Smooth muscle cell (in vitro differentiated cells): ENCODE data around the gene NME5. TPM values are rescaled to one million over a fixed set of nuclear protein-coding genes. Genes with fewer than 3 reads are reported as not detected.

Source experiments
- DNase-seq: peaks from one replicate; lab custom pipeline; 2025; ENCODE audit not compliant: unreplicated experiment; lab: John Stamatoyannopoulos, UW
- H2AFZ ChIP-seq: fragments of 200-600 bp; sonication (generic); 2 replicates; pipeline ENCODE4 v1.6.0; 2016; ENCODE audit warnings: antibody characterized with exemption, low read depth, mild to moderate bottlenecking
- H3F3A ChIP-seq: fragments of 200-600 bp; sonication (generic); 2 replicates; pipeline ENCODE4 v1.6.0; 2017; ENCODE audit warnings: antibody characterized with exemption, low read depth
- H3K27ac ChIP-seq: fragments of 200-600 bp; sonication (generic); 2 replicates; pipeline ENCODE4 v1.5.1; 2016; ENCODE audit warnings: low read depth, mild to moderate bottlenecking
- H3K27me3 ChIP-seq: fragments of 200-600 bp; sonication (generic); 2 replicates; pipeline ENCODE4 v1.6.1; 2016; ENCODE audit warnings: low read depth, mild to moderate bottlenecking
- H3K36me3 ChIP-seq: fragments of 200-600 bp; sonication (generic); 2 replicates; pipeline ENCODE4 v1.5.1; 2016; ENCODE audit warnings: low read depth
- H3K4me1 ChIP-seq: fragments of 200-600 bp; sonication (generic); 2 replicates; pipeline ENCODE4 v1.5.1; 2016; ENCODE audit warnings: low read depth
- H3K4me2 ChIP-seq: fragments of 200-600 bp; sonication (generic); 2 replicates; pipeline ENCODE4 v1.6.0; 2016; ENCODE audit warnings: mild to moderate bottlenecking
- H3K4me3 ChIP-seq: fragments of 200-600 bp; sonication (generic); 2 replicates; pipeline ENCODE4 v1.5.1; 2016; ENCODE audit warnings: mild to moderate bottlenecking
- H3K79me2 ChIP-seq: fragments of 200-600 bp; sonication (generic); 2 replicates; pipeline ENCODE4 v1.6.0; 2016; ENCODE audit warnings: low read depth, mild to moderate bottlenecking
- H3K9ac ChIP-seq: fragments of 200-600 bp; sonication (generic); 2 replicates; pipeline ENCODE4 v1.6.0; 2016; ENCODE audit warnings: low read depth
- H3K9me3 ChIP-seq: fragments of 200-600 bp; sonication (generic); replicated peaks from 2 replicates; pipeline ENCODE4 v1.5.1; 2016; ENCODE audit warnings: low read depth
- H4K20me1 ChIP-seq: fragments of 200-600 bp; sonication (generic); 2 replicates; pipeline ENCODE4 v1.6.0; 2016; ENCODE audit warnings: low read depth
- WGBS: methylation state at CpG from one replicate; pipeline ENCODE4 v1.1.7; 2016; ENCODE audit warnings: low lambda C conversion rate; 5-methylcytosine and 5-hydroxymethylcytosine counted together
- polyA plus RNA-seq: library from polyadenylated mRNA; unstranded; fragments of >200 nt; fragmentation: Nextera tagmentation; extraction: Ambion mirVana; gene quantifications from 2 replicates; pipeline ENCODE4 v1.2.1, GENCODE V29; 2016
- total RNA-seq: library from RNA; depleted of rRNA; stranded (reverse); fragments of >200 nt; gene quantifications from 2 replicates; pipeline ENCODE4 v1.2.3, GENCODE V29; 2014
- TF ChIP-seq, protein P1 (sequence below): fragments of 200-600 bp; sonication (generic); IDR thresholded peaks from 2 replicates; pipeline ENCODE4 v1.5.1; 2017; ENCODE audit warnings: borderline replicate concordance, mild to moderate bottlenecking, antibody characterized with exemption; ENCODE audit not compliant: insufficient read depth, poor library complexity, severe bottlenecking

Gene NME5
- total and polyA plus RNA-seq, 2 experiments from 2014 or later, result 1.2 to 2.7 TPM

DNA sequence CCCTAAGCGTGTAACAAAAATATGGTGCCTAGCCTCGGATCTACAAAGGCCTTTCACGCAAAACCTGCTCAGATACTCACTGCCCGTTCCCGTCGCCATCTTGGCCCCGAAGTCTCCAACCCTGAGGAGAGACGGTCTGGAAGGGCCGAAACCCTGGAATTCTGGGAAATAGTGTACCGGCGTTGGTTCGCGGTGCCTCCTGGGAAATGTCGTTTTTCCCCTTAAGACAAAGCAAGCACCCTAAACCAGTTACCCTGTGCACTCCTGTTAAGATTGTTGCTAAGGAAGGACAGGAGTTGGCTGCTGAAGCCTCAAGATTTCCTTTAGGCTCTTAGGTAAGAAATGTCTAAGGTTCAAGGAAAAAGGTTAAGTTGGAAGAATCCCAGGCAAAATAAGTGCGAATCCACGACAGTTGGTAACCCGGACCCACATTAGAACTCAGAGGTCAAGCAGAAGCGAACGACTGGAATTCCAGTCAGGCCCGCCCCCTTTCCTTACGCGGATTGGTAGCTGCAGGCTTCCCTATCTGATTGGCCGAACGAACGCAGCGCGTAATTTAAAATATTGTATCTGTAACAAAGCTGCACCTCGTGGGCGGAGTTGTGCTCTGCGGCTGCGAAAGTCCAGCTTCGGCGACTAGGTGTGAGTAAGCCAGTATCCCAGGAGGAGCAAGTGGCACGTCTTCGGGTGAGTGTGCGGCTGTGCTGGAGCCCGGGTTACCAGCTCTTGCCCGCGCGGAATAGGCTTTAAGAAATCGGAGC is 39.5 kb upstream of the NME5 start, which contains the start of the genes BRD8 and KIF20A:
Gene BRD8, minus strand, starts transcription at position 115 of the 761 bp plus-strand sequence. Its CDS starts 16 bp downstream, at position 99.
Gene KIF20A, plus strand, starts transcription at position 597 of the 761 bp plus-strand sequence. CDS start 569 bp downstream, outside the sequence.
- TF ChIP-seq, protein P1, sequence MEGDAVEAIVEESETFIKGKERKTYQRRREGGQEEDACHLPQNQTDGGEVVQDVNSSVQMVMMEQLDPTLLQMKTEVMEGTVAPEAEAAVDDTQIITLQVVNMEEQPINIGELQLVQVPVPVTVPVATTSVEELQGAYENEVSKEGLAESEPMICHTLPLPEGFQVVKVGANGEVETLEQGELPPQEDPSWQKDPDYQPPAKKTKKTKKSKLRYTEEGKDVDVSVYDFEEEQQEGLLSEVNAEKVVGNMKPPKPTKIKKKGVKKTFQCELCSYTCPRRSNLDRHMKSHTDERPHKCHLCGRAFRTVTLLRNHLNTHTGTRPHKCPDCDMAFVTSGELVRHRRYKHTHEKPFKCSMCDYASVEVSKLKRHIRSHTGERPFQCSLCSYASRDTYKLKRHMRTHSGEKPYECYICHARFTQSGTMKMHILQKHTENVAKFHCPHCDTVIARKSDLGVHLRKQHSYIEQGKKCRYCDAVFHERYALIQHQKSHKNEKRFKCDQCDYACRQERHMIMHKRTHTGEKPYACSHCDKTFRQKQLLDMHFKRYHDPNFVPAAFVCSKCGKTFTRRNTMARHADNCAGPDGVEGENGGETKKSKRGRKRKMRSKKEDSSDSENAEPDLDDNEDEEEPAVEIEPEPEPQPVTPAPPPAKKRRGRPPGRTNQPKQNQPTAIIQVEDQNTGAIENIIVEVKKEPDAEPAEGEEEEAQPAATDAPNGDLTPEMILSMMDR, result no peak
- peaks cover 7% of the 10 kb centered on the region for H3K4me1 ChIP-seq
- peak within 1 kb of the TSS; percentile 83 for H3K27ac ChIP-seq
- peaks cover 4% of the 10 kb centered on the region for H4K20me1 ChIP-seq
- WGBS, result under 1% methylated on average over 41 of the region's 41 CpGs
- peaks cover 42% of the 10 kb centered on the region for H3K79me2 ChIP-seq
- H3F3A ChIP-seq, result no peaks in the 10 kb centered on the region
- peak within 1 kb of the TSS; percentile 87 for H3K4me2 ChIP-seq
- H3K27me3 ChIP-seq, result no peaks in the 10 kb centered on the region
- H3K4me3 ChIP-seq, result peak within 1 kb of the TSS; percentile 85
- H3K9me3 ChIP-seq, result no peaks in the 10 kb centered on the region
- H3K9ac ChIP-seq, result peak within 1 kb of the TSS; percentile 89
- H3K36me3 ChIP-seq, result peaks cover 4% of the 10 kb centered on the region
- H2AFZ ChIP-seq, result peak within 1 kb of the TSS; percentile 89
- peak; percentile 63 for DNase-seq

DNA sequence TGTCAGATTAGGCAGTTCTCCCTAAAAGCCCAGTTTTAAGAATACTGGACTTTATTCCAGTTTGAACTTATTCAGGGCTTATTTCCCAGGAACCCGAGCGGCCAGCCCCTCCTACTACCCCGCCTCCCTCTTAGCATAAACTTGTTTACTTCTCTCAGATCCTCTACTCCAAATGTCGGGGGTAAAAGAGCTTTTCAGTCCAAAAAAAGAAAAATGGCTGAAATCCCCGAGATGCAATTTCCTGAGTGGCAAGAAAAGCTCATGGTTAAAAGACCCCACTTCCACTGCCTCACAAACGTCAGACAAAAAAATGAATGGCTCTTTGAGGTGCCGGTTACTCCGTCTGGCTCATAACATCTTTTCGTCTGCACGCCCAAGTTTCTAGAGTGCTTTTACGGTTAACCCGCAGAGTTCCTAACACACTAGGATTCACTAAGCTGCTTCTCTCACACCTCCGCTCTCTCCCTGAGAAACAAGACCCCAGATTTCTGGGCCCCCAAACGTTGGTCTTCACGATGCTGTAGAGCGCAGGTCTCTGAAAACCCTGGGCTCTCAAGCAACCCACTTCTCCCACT is 38.8 kb upstream of the NME5 start:
- WGBS, result 2% methylated on average over 16 of the region's 16 CpGs

DNA sequence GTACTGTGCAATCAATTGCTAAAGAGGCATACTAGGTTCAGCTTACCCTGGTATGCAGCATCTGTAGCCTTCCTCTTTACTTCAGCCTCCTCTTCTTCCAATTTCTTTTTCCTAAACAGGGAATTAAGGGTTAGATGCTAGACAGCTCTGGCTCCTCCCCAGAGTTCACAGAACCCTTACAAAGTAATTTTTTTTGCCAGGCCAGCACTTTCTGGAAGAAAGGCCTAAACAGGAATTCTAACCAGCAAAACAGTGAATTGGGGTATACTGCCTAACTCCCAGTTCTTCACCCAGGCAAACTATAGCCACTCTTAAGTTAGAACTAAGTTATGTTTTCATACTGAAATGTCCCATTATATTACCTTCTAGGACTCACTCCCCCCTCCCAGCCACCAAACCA is 31.1 kb upstream of the NME5 start:
- H3K36me3 ChIP-seq, result peaks cover 49% of the 10 kb centered on the region
- H3K27ac ChIP-seq, result no peak overlapping the region
- TF ChIP-seq, protein P1, result no peak
- no peaks in the 10 kb centered on the region for H3K4me1 ChIP-seq
- no peak overlapping the region for H2AFZ ChIP-seq
- H3F3A ChIP-seq, result no peaks in the 10 kb centered on the region
- H3K9ac ChIP-seq, result no peak overlapping the region
- H3K79me2 ChIP-seq, result no peaks in the 10 kb centered on the region
- no peak overlapping the region for H3K4me2 ChIP-seq
- H3K9me3 ChIP-seq, result no peaks in the 10 kb centered on the region
- H4K20me1 ChIP-seq, result peaks cover 3% of the 10 kb centered on the region
- no peak for DNase-seq
- H3K27me3 ChIP-seq, result no peaks in the 10 kb centered on the region
- H3K4me3 ChIP-seq, result no peak overlapping the region

More for the DNA sequence above, 38.8 kb upstream of the NME5 start:
- peaks cover 9% of the 10 kb centered on the region for H3K36me3 ChIP-seq
- no peak for DNase-seq
- peaks cover 42% of the 10 kb centered on the region for H3K79me2 ChIP-seq
- H3K9ac ChIP-seq, result peak overlapping the region; percentile 89
- H3K27me3 ChIP-seq, result no peaks in the 10 kb centered on the region
- H3K9me3 ChIP-seq, result no peaks in the 10 kb centered on the region
- peak overlapping the region; percentile 89 for H2AFZ ChIP-seq
- peak overlapping the region; percentile 83 for H3K27ac ChIP-seq
- no peaks in the 10 kb centered on the region for H3F3A ChIP-seq
- H4K20me1 ChIP-seq, result peaks cover 7% of the 10 kb centered on the region
- TF ChIP-seq, protein P1, result no peak
- H3K4me2 ChIP-seq, result peak overlapping the region; percentile 87
- peak overlapping the region; percentile 85 for H3K4me3 ChIP-seq
- H3K4me1 ChIP-seq, result peaks cover 7% of the 10 kb centered on the region
